Limb (tissue), 2 donors: Measurements from ENCODE around the gene STARD9.

ENCODE experiments used
- DNase-seq, 2 donors: peaks; one replicate each; pipeline ENCODE4 v3.0.0-alpha.2; 2016; ENCODE audit errors: extremely low spot score in 2 of 2

Gene STARD9

DNA sequence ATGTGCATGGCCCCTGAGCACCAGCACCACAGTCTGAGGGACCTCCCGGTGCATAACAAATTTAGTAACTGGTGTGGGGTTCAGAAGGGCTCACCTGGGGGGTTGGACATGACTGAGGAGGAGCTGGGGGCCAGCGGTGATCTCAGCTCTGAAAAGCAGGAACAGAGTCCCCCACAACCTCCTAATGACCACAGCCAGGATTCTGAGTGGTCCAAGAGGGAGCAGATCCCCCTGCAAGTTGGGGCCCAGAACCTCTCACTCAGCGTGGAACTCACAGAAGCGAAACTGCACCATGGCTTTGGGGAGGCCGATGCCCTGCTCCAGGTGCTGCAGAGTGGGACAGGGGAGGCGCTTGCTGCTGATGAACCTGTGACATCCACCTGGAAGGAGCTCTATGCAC is 118.5 kb downstream of the STARD9 start:
- no peak for DNase-seq

DNA sequence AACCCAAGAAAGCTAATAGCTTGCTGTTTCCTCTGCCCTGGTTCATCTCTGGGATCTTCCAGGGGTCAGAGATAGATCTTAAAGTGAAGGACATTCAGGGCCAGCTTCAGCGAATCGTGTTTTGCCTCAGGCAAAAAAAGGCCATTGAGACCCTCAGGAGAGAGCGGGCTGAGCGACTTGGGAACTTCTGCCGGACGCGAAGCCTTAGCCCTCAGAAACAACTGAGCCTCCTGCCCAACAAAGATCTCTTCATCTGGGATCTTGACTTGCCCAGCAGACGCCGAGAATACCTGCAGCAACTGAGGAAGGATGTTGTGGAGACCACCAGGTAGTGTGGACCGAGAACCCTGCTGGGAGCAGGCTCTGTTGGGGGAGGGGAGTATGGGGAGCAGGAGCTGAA is 119.0 kb downstream of the STARD9 start:
- no peak for DNase-seq

DNA sequence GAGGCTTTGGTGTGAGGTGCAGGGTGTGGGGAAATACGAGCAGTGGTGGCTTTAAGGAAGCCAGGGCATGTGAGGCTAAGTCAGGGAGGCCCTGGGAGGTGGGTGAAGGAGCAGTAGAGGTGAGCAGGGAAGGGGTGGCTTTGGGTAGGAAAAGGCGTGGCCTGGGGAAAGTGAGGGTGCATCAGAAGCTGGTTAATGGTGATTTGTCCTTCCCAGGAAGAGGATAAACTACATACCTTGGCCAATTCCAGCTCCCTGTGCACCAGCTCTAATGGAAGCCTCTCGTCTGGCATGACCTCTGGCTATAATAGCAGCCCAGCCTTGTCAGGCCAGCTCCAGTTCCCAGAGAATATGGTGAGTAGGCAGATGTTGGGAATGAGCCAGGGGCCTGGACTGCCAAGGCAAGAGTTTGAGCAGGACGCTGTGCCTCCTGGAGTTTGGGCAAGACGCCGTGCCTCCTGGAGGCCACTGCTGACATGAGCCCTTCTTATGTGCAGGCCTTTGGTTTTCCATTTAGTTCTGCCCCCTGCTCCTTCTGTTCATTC is 120.2 kb downstream of the STARD9 start:
- no peak for DNase-seq

DNA sequence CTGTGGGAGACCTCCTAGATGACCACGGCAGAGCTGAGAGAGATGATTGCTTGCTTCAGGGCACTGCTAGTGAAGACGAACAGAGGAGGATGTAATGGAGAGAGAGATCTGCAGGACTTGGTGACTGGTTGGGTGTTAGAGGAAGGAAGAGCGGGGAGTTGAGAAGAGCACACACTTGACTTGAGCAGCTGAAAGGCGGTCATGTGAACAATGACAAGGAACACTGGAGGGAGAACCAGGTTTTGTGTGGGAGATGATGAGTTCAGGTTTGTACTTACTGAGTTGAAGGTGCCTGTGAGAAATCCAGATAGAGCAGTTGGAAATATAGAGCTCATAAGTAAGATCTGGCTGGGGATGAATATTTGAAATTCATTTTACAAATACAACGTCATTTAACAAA is 121.2 kb downstream of the STARD9 start:
- DNase-seq: no peak

DNA sequence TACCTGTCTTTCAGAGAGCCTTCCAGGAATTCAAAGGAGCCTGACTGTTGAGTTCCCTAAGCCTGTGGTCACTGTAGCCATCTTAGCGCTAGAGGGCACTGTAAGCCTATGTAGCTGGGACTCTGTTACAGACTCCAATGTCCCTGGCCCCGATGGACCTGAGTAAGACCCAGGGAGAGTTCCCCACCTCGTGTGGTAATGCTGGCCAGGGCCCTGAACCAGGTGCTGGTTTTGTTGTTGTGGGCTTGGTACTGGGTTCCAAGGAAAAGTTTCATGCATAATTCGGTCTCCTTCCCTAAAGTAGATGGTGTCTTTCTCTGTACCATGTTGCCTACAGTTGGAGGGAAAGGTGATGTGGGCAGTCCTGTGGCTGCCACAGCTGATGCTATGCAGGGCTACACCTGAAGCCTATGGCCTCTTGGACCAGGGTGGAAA is 129.1 kb downstream of the STARD9 start:
- DNase-seq: peak; percentile 36 to 68

DNA sequence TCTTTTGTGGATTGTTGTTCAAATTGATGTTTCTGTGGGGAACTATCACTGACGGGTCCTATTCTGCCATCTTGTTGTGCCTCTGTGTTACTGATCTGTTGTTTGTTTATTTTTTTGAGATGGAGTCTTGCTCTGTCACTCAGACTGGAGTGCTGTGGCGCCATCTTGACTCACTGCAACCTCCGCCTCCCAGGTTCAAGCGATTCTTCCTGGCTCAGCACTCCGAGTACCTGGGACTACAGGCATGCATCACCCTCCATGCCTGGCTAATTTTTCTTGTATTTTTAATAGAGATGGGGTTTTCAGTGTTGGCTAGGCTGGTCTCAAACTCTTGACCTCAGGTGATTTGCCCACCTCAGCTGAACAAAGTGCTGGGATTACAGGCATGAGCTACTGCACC is 129.9 kb downstream of the STARD9 start:
- DNase-seq: no peak

DNA sequence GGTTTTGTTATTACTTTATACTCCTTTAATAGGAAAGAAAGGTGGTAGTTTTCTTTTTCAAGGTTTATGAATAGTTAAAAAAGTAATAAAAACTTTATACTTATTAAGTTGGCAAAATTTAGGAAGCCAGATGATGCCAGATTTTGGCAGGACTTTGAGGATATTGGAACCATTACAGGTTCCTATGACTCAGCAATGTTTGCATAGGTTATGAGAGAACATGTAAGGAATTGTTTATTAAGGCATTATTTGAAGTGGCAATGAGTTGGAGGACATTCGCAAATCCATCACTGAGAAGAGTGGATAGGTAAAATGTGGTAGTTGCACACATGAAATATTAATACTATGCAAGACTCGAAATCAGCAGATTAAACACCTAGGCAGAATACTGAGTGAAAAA is 131.7 kb downstream of the STARD9 start:
- no peak for DNase-seq

DNA sequence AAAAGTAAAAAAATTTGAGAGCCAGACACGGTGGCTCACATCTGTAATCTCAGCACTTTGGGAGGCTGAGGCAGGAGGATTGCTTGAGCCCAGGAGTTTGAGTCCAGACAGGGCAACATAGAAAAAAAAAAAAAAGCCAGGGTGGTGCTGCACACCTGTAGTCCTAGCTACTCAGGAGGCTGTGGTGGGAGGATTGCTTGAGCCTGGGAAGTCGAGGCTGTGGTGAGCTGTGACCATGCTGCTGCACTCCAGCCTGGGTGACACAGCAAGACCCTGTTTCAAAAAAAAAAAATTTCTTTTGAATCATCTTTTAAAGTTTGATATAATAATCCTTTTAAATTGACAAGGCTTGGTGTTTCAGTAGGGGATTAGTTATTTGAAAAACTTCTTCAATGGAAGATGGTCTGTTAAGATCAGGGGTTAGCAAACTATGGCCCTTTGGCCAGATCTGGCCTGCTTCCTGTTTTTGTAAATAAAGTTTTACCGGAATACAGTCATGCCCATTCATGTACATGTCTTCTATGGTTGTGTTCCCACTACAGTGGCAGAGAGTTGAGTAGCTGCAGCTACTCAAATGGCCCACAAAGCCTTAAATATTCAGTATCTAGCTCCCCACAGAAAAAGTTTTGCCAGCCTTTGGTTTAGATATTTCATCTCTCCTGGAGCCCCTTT is 132.6 kb downstream of the STARD9 start:
- no peak for DNase-seq

DNA sequence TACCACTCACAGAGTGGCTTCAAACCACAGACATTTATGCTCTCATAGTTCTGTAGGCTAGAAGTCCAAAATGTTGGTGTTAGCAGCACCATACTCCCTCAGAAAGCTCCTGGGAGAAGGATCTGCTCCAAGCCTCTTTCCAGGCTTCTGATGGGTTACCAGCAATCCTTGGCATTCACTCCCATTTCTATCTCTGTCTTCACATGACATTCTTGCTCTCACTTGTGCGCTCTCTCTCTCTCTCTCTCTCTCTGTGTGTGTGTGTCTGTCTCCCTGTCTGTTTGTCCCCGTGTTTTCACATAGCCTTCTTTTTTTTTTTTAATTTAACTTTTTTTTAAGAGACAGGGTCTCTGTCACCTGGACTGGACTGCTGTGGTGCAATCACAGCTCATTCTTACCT is 135.3 kb downstream of the STARD9 start:
- no peak for DNase-seq

DNA sequence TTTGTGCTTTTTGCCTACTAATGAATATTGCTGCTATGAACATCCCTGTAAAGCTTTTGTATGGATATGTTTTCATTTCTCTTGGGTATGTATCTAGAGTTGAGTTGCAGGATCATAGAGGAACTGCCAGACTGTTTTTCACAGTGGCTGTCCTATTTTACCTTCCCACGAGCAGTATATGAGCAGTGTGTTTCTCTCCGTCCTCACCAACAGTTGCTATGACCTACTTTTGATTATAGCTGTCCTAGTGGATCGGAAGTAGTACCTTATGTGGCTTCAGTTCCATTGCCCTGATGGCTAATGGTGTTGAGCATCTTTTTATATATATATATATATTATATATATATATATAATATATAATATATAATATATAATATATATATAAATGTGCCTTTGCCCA is 136.3 kb downstream of the STARD9 start:
- no peak for DNase-seq

DNA sequence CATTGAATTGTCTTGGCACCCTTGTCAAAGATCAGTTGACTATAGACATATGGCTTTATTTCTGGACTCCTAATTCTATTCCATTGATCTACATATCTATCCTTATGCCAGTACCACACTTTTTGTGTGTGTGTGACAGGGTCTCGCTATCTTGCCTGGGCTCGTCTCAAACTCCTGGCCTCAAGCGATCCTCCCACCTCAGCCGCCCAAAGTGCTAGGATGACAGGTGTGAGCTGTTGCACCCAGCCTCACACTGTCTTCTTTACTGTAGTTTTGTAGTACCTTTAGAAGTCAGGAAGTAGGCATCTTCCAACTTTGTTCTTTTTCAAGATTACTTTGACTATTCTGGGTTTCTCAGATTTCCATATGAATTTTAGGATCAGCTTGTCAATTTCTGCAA is 137.2 kb downstream of the STARD9 start:
- DNase-seq: no peak

DNA sequence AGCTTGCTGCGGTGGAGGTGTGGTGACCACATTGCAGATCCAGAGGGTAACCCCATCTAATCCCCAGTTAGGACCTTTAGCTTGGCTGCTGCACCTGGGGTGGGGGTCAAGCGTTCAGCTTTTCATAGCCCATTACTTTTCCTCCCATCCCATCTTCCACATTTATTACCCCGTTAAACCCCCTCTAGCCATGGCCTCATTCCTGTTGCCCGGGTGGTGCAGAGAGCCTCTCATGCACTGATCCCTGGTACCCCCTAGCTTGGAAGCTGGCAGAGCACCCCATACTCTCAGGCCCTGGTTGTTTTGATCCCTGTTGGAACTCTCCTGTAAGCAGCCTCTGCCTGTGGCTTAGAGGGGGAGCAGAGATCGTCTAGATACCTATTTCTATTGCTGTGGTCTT is 140.7 kb downstream of the STARD9 start:
- DNase-seq: no peak

DNA sequence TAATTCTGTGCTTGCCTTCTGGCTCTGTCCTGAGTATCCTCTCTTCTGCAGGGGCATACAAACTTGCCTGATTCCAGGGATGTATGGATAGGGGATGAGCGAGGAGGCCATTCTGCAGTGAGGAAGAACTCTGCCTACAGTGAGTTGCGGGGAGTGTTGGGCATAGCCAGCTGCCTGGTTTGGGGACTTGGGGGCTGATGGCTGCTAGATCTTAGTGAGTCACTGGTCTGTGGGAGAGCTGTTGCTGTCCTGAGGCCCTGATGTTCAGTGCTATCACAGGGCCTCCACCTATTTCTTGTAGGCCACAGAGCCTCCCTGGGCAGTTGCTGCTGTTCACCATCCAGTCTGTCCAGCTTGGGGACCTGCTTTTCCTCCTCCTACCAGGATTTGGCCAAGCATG is 141.2 kb downstream of the STARD9 start:
- DNase-seq: no peak

DNA sequence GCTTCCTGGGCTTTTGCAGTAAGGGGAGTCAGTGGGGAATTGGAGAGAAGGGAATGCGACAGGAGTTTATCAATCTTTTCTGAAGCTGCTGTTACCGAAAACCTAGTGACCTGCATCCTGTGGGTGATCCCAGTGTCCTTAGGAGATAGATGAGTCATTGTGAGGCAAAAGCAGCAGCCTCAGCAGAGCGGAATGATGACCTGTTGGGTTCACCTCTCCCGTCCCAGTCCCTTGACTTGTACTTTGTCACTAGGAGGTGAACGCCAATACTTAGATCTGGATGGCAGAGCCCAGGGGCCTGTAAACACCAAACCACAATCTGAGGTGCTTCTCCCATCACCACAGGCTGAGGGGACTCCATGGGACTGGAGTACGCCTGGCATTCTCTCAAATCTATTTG is 143.6 kb downstream of the STARD9 start:
- DNase-seq: no peak

DNA sequence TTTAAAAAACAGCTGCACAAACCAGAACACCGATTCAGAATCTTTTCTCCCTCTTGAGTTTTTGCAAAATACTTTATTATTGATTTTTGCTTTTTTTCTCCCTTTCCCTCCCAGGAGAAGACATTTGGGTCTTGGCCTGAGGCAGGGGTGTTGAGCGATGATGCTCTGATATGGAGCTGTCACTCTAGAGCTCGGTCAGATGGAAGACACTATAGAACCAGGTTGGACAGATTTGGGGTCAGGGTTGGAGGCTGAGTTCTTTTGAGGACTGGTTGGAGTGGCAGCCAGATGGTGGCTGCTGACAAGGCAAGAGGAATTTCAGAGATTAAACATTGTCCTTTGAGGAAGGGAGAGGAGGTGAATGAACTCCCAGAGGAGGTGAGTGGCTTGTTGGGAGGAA is 144.7 kb downstream of the STARD9 start:
- no peak for DNase-seq

DNA sequence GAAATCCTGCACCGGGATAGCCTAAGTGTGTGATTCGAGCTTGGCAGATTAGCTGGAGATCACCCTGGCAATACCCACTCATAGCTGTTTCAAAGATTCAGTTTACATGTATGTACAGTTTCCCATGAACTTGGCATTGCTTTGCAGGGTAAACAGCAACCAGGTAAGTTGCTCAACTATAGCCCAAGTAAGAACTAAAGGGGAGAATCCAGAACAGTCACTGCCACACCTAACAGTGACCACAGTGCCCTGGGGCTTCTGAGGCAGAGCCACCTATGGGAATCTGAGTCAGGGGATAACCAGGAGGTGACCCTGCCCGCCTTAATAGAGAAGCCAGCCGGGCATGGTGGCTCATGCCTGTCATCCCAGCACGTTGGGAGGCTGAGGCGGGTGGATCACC is 145.6 kb downstream of the STARD9 start:
- DNase-seq: no peak

DNA sequence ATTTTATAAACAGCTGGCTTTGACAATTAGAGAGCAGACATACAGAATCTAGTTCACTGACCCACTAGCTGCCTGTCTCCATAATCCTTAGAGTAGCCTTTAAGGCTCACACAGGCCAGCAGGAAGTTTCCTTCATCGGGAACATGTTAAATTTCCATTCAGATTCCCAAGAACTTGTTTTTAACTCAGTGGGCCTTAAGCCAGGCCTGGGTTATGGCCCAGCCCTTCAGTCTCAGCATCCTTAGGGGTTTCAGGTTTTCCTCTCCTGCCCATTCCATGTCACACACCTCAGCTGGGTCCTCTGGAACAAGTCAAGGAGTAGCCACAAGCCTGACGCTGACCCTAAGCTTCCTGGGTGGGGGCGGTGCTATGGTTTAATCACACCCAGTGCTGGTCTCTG is 146.5 kb downstream of the STARD9 start:
- DNase-seq: no peak

DNA sequence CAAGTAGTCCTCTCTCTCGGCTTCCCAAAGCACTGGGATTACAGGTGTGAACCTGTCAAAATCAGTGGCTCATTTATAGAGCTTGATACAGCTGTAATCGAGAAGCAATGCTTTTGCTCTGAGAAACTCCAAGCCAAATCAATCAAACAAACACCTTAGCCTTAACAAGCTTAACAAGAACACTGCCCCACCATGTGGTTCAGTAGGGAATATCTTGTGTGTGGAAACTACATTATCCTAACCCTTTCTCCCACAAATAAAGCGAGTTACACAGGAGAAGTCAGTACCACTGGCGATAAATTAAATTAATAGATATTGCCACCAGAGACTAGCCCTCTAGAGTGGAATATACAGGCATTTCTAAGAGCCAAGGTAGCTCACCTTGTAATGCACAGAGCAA is 147.7 kb downstream of the STARD9 start:
- no peak for DNase-seq

DNA sequence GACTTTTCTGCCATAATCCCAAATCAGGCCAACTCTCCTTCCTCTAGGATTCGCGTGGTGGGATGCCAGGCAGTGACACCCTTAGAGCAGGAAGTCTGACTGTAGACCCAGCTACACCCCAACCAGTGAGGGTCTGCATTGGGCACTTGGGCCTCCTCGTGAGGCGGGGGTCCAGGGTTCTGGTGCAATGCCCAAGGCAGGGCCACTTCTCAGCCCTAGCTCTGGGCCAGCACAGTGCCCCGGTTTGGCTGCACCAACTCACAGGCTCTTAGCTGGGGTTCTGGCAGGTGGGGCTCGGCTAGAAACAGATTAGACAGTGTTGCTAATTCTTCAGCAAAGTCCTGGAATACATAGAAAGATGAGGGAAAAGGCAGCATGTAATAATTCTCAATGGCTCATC is 148.9 kb downstream of the STARD9 start:
- DNase-seq: no peak

DNA sequence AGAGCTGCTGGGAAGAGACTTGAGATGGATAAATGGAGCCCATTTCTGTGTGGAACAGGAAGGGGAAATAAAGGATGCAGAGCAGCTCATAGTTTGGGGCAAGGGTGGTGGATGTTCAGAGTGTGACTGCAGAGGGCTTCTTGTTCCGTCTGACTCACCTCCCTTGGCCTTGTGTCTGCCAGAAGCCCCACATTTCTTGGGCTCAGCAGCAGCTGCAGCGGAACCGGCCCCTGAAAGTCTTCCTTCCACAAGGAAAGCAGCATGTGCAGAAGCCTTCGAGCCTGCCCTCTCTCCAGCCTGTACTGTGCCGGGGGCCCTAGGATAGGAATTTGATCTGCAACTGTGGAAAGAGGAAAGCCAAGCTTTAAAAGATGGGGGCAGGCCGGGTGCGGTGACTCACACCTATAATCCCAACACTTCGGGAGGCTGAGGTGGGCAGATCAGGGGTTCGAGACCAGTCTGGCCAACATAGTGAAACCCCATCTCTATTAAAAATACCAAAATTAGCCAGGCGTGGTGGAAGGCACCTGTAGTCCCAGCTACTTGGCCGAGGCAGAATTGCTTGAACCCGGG is 150.0 kb downstream of the STARD9 start:
- DNase-seq: no peak

DNA sequence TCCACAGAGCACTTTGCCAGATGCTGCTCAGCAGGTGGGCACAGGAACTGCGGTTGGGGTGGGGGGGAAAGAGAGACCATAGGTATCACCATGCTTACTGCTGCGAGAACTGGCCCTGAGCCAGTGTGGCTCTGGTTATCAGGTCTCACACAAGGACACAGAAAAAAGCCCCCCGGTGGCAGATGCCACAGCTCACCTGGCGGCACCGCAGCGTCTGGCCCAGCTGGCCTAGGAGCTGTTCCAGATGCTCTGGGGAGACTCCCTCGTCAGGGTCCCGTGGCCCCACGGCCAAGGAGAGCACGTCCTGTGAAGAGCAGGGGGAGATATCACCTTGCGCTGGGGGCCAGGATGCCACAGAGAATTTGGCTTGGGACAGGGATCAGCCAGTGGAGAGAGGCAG is 150.7 kb downstream of the STARD9 start:
- no peak for DNase-seq

DNA sequence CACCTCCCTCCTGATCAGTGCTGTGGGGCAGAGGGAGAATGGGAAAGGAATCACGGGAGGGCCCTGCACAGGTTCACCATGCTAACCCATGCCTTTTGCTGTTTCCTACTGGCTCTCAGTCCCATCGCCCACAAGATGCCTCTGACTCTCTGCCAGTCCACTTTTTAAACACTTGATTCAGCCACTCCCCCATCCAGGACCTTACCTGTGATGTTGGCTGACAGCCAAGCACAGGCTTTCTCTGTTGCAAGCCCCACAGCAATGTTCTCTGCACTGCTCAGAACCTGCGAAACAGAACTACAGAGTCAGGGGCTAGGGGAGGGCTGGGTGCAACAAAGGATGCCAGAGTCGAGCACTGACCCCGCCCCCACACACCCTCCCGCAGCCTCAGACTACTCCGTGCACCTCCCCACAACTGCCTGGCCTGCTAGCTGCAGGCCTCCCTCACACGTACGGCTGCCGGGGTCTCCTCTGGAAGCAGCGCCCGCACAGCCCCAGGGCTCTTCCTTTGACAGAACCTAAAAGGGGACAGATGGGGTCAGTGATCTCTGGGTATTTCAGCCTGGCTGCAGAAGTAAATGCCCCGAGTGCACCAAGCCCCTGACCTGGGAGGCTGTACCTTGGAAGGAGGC is 152.5 kb downstream of the STARD9 start:
- no peak for DNase-seq

DNA sequence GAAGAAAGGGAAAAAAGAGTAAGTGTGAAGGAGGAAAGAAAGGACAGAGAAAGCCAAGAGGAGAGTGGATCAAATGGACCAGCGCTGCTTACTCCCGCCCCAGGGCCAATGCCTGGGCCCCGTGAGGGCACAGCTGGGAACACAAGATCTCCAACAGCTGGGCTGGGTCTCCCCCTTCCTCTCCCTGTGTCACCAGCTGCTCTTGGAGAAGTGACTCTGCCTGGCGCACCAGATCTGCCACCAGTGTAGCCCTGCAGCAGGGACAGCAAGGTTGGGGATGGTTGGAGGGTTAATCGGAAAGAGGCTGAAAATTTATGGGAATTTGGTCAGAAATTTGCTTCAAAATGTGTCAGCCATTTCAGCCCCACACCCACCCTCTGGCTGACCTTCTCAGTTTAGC is 153.2 kb downstream of the STARD9 start:
- peak in 1 of 2 donors; percentile 35 for DNase-seq
